ENCODE results near the gene TGM4.
A peak's percentile ranks its signal among the peaks of the same experiment; 100 is the strongest.

TGM4 gene

DNA sequence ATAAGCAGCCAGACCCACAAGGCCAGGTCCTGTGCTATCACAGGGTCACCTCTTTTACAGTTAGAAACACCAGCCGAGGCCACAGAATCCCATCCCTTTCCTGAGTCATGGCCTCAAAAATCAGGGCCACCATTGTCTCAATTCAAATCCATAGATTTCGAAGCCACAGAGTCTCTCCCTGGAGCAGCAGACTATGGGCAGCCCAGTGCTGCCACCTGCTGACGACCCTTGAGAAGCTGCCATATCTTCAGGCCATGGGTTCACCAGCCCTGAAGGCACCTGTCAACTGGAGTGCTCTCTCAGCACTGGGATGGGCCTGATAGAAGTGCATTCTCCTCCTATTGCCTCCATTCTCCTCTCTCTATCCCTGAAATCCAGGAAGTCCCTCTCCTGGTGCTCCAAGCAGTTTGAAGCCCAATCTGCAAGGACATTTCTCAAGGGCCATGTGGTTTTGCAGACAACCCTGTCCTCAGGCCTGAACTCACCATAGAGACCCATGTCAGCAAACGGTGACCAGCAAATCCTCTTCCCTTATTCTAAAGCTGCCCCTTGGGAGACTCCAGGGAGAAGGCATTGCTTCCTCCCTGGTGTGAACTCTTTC is 39.6 kb downstream of the TGM4 start:
- Histone ChIP-seq H3K27ac (no peak overlapping the region), H3K4me3 (no peak overlapping the region)
- no peak for DNase-seq (ENCODE audit: low spot score)
- TF ChIP-seq, protein P1, sequence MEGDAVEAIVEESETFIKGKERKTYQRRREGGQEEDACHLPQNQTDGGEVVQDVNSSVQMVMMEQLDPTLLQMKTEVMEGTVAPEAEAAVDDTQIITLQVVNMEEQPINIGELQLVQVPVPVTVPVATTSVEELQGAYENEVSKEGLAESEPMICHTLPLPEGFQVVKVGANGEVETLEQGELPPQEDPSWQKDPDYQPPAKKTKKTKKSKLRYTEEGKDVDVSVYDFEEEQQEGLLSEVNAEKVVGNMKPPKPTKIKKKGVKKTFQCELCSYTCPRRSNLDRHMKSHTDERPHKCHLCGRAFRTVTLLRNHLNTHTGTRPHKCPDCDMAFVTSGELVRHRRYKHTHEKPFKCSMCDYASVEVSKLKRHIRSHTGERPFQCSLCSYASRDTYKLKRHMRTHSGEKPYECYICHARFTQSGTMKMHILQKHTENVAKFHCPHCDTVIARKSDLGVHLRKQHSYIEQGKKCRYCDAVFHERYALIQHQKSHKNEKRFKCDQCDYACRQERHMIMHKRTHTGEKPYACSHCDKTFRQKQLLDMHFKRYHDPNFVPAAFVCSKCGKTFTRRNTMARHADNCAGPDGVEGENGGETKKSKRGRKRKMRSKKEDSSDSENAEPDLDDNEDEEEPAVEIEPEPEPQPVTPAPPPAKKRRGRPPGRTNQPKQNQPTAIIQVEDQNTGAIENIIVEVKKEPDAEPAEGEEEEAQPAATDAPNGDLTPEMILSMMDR (IDR thresholded peaks at IDR 0.05): peak; percentile 62

DNA sequence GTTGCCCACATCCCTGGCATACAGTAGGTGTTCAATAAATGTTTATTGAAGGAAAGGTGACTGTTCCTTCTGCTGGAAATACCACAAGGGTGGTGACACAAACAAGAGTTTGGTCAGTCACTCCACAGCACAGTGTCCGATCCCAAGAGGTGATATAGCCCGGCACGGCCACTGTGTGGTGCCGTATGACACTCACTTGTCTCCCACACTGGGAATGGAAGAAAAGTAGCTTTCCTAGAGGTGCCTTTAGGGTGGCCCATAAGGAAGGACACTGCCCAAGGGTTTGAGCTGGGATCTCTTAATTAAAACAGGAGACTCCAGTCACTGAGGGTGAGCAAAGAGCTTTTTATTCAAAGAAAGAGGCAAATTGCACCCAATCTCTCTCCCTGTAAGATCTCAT is 40.5 kb downstream of the TGM4 start:
- TF ChIP-seq, protein P1 (IDR thresholded peaks at IDR 0.05): no peak
- Histone ChIP-seq H3K27ac (no peak overlapping the region), H3K4me3 (no peak overlapping the region)
- no peak for DNase-seq (ENCODE audit: low spot score)

DNA sequence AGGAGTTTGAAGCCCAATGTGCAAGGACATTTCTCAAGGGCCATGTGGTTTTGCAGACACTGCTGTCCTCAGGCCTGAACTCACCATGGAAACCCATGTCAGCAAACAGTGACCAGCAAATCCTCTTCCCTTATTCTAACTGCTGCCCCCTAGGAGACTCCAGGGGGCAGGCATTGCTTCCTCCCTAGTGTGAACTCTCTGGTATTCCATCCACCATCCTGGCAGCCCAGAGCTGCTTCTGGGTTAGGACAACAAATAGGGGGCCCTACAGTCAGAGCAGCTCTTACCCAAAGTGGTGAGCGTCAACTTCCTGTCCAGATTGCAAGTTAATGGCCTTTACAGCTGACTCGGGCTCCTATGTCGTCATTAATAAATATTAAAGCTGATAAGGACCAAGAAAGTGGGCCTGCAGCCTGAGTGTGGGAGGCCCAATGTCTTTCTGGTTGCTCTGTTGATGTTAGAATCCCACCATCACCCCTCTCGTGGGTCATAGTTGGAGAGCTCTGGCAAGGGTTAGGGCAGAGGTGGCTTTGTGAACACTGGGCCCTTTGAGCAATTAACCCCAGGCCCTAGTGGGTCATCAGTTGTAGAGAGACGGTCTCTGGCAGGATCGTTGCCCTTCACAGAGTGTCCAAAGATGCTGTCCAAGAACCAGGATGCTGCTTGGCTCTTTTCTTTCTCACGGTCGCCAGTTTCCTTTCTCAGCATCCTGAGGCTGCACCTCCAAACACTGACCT is 41.5 kb downstream of the TGM4 start:
- TF ChIP-seq, protein P1 (IDR thresholded peaks at IDR 0.05): no peak
- DNase-seq (ENCODE audit: low spot score): no peak
- H3K27ac ChIP-seq: no peak overlapping the region

DNA sequence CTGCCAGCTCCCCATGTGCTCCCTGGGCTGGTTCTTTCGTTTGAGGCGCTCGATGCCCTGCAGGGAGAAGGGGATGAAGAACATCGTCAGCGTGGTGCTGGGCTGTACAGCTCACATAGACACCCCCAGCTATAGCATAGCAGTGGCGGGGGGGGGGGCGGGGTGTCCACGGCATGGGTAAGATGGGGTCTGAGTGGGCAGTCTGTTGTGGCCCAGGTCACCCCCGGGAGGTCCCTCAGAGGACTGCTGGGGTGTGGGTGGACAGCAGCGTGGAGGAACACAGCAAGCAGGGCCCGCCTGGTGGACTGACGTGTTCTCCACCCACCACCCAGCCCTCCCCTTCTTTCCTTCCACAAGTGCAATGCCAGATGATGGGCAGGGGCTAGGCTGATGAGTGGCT is 43.7 kb downstream of the TGM4 start:
- H3K27ac ChIP-seq: no peak overlapping the region
- no peak overlapping the region for H3K4me3 ChIP-seq
- no peak for DNase-seq (ENCODE audit: low spot score)
- TF ChIP-seq, protein P1 (IDR thresholded peaks at IDR 0.05): no peak

More for the DNA sequence above, 41.5 kb downstream of the TGM4 start:
- H3K4me3 ChIP-seq: no peak overlapping the region

DNA sequence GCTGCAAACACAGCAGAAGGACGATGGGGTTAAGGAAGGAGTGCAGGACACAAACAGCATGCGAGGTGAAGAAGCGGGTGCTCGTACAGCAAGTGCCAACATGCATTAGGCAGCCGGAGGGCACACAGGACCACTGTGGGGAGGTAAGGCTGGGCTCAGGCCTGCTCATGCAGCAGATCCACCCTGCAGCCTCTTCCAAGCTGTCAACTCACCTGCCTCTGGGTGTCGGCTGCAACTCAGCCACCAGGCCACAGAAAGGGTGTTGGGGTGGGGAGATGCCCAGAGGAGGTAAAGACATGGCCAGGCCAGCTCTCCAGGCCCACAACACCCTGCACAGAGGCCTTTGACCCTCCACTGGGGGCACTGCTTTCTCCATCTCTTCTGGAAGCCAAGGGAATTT is 44.2 kb downstream of the TGM4 start:
- Histone ChIP-seq H3K27ac (no peak overlapping the region), H3K4me3 (no peak overlapping the region)
- no peak for DNase-seq (ENCODE audit: low spot score)
- TF ChIP-seq, protein P1 (IDR thresholded peaks at IDR 0.05): no peak

DNA sequence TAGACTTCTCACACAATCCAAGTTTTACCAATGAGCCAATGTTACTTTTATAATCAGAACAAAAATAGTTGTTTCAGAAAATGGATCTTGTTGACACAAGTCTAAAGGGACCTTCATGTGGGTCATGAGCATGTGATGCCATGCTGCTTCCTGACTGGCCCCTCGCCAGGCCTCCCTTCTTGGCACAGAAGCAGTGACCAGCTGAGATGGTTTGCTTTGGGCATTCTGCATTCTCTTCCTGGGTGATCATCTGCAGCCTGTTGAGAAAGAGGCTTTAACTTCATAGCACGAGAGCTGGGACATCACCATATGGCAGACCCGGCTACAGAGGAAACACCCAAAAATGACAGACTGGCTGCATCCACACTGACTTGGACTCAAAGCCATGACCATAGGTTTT is 45.7 kb downstream of the TGM4 start:
- DNase-seq (ENCODE audit: low spot score): no peak
- H3K27ac ChIP-seq: no peak overlapping the region
- no peak overlapping the region for H3K4me3 ChIP-seq
- TF ChIP-seq, protein P1 (IDR thresholded peaks at IDR 0.05): no peak

All from coronary artery (tissue), 2 donors.